ENCODE measurements around the gene MLH3. TPM values are rescaled to one million over a fixed set of nuclear protein-coding genes. Genes with fewer than 3 reads are reported as not detected.

MLH3 gene
- total and polyA plus RNA-seq, 2 of the 13 experiments (the other 11 are each of a cell fraction or from before 2014, with no cell fraction given): 14.4 to 24.8 TPM

GRCh38 chr14:74983343-74983742 lies 67.9 kb downstream of the MLH3 start:
- H3K27ac ChIP-seq (ENCODE audit: extremely low read length, insufficient read depth, low read length): no peak overlapping the region
- POLR2A ChIA-PET: interaction anchor here (1.8 kb wide), 1 partner anchor 32 kb away, joined by 5 read pairs; no protein-coding TSS in a partner anchor
- WGBS (ENCODE audit: low lambda C conversion rate): 72% methylated on average over 1 of the region's 1 CpG

DNA sequence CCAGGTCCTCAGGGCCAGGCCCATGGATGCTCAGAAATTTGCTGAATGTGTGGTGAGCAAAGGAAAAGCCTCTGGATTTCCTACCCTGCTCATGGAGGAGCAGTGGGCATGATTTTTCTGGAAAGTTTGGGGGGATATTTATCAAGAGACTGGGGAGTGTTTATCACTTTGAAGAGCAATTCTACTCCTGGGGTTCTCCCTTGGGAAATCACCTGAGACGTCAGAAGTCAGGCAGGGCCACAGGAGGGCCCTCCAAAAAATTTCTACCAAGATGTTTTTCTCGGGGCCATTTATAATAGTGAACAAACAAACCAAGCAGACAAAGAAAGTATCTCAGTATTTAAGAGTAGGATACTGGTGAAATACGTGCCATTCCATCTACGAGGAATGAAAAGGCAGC lies 68.6 kb downstream of the MLH3 start:
- ATAC-seq (no peak), DNase-seq (ENCODE audit: low spot score) (no peak), FAIRE-seq (no peak)
- TF ChIP-seq HIVEP1 (CRISPR knock-in tag; IDR thresholded peaks at IDR 0.05): no peak
- no peak for TF ChIP-seq TRIM24 (CRISPR knock-in tag; IDR thresholded peaks at IDR 0.05)
- TF ChIP-seq EZH2 (conservative IDR thresholded peaks at IDR 0.05; ENCODE audit: low read depth, low read length): no peak
- TF ChIP-seq ZNF468 (CRISPR knock-in tag; IDR thresholded peaks at IDR 0.05): no peak
- TF ChIP-seq AKAP8 (CRISPR knock-in tag; IDR thresholded peaks at IDR 0.05): no peak
- TF ChIP-seq ISL2 (CRISPR knock-in tag; IDR thresholded peaks at IDR 0.05): no peak
- TF ChIP-seq ETS1 (CRISPR knock-in tag; IDR thresholded peaks at IDR 0.05): no peak
- TF ChIP-seq PAXIP1 (CRISPR knock-in tag; conservative IDR thresholded peaks at IDR 0.05): no peak
- TF ChIP-seq MNT (IDR thresholded peaks at IDR 0.05): no peak
- TF ChIP-seq ZNF354B (CRISPR knock-in tag; IDR thresholded peaks at IDR 0.05): no peak
- TF ChIP-seq MLLT10 (CRISPR knock-in tag; IDR thresholded peaks at IDR 0.05): no peak
- no peak for TF ChIP-seq GATAD1 (CRISPR knock-in tag; IDR thresholded peaks at IDR 0.05)
- Histone ChIP-seq H4K20me1 (ENCODE audit: insufficient read depth, low read length) (no peaks in the 10 kb centered on the region), H3K27me3 (ENCODE audit: control insufficient read depth in 1 of 2, insufficient read depth in 2 of 2, low read length in 2 of 2) (peaks cover 4 to 46% of the 10 kb centered on the region in 2 experiments; a peak in 4 of 5 replicates), H3K9me3 (ENCODE audit: low read length) (no peaks in the 10 kb centered on the region), H3K9ac (ENCODE audit: insufficient read depth, low read depth, low read length) (no peak overlapping the region), H3K4me2 (ENCODE audit: low read depth, low read length) (no peak overlapping the region), H2AFZ (ENCODE audit: low read length) (no peak overlapping the region), H3K27ac (ENCODE audit: extremely low read length, insufficient read depth, low read length) (no peak overlapping the region), H3K4me1 (ENCODE audit: insufficient read depth, low read length) (peaks cover 30% of the 10 kb centered on the region), H3K79me2 (ENCODE audit: insufficient read depth, low read length) (no peaks in the 10 kb centered on the region), H3K36me3 (replicated peaks in 1 of 2; ENCODE audit: control insufficient read depth in 1 of 2, insufficient read depth in 2 of 2, low read length in 2 of 2) (no peaks in the 10 kb centered on the region), H3K4me3 (replicated peaks in 1 of 3; ENCODE audit: insufficient read depth in 1 of 3, low read depth in 2 of 3, low read length in 3 of 3) (no peak overlapping the region)
- in situ Hi-C loops (cut with HindIII; ENCODE audit: extremely low pct_ligation_motif_present, low pct_unique_long_range_greater_than_20kb) (no loop called here), intact Hi-C loops (cut with micrococcal nuclease; ENCODE audit: unreplicated experiment) (no loop called here)
- POLR2A ChIA-PET: interaction anchor here (1.8 kb wide), 1 partner anchor 32 kb away, joined by 5 read pairs; no protein-coding TSS in a partner anchor
- WGBS (ENCODE audit: low lambda C conversion rate): 2% methylated on average over 4 of the region's 4 CpGs
- BruUV-seq (replicated peaks): no TSS peak
- CTCF ChIA-PET (ENCODE audit: low intra/inter-chr PET ratio, low total read pairs): no interaction called here

More at GRCh38 chr14:74983343-74983742, 67.9 kb downstream of the MLH3 start:
- no peak overlapping the region for H2AFZ ChIP-seq (ENCODE audit: low read length)
- FAIRE-seq (no peak), DNase-seq (ENCODE audit: low spot score) (no peak), ATAC-seq (no peak)
- no TSS peak for BruUV-seq (replicated peaks)
- in situ Hi-C loops (cut with HindIII; ENCODE audit: extremely low pct_ligation_motif_present, low pct_unique_long_range_greater_than_20kb) (no loop called here), intact Hi-C loops (cut with micrococcal nuclease; ENCODE audit: unreplicated experiment) (no loop called here)
- peaks cover 24% of the 10 kb centered on the region for H3K4me1 ChIP-seq (ENCODE audit: insufficient read depth, low read length)
- H3K4me3 ChIP-seq (replicated peaks in 1 of 3; ENCODE audit: insufficient read depth in 1 of 3, low read depth in 2 of 3, low read length in 3 of 3): no peak overlapping the region
- H4K20me1 ChIP-seq (ENCODE audit: insufficient read depth, low read length): no peaks in the 10 kb centered on the region
- H3K4me2 ChIP-seq (ENCODE audit: low read depth, low read length): no peak overlapping the region
- TF ChIP-seq ZSCAN29 (CRISPR knock-in tag; conservative IDR thresholded peaks at IDR 0.05): no peak
- H3K36me3 ChIP-seq (replicated peaks in 1 of 2; ENCODE audit: control insufficient read depth in 1 of 2, insufficient read depth in 2 of 2, low read length in 2 of 2): no peaks in the 10 kb centered on the region
- no peaks in the 10 kb centered on the region for H3K79me2 ChIP-seq (ENCODE audit: insufficient read depth, low read length)
- H3K9me3 ChIP-seq (ENCODE audit: low read length): no peaks in the 10 kb centered on the region
- no peak overlapping the region for H3K9ac ChIP-seq (ENCODE audit: insufficient read depth, low read depth, low read length)
- peaks cover 4 to 44% of the 10 kb centered on the region in 2 experiments; a peak in 4 of 5 replicates for H3K27me3 ChIP-seq (ENCODE audit: control insufficient read depth in 1 of 2, insufficient read depth in 2 of 2, low read length in 2 of 2)
- CTCF ChIA-PET (ENCODE audit: low intra/inter-chr PET ratio, low total read pairs): no interaction called here

Data from HepG2 (cell line).